ENCODE results near the gene APAF1. TPM values are rescaled to one million over a fixed set of nuclear protein-coding genes. Genes with fewer than 3 reads are reported as not detected.

Gene APAF1
- total RNA-seq, 2 donors from 2014 or later: 3.9 to 5.3 TPM

- no peaks in the 10 kb centered on the region for H3K27me3 ChIP-seq
- DNase-seq (ENCODE audit: low spot score): no peak
- no peak for TF ChIP-seq CTCF (IDR thresholded peaks at IDR 0.05)
- H3K9me3 ChIP-seq: no peaks in the 10 kb centered on the region
- H3K36me3 ChIP-seq: peaks cover 14% of the 10 kb centered on the region
- no peaks in the 10 kb centered on the region for H3K4me1 ChIP-seq
- no peak overlapping the region for H3K27ac ChIP-seq
- H3K4me3 ChIP-seq: no peak overlapping the region
Measured at GRCh38 chr12:98733667-98734350, 88.7 kb downstream of the APAF1 start.

- Histone ChIP-seq H3K4me3 (no peak overlapping the region), H3K36me3 (peaks cover 8% of the 10 kb centered on the region), H3K27ac (no peak overlapping the region), H3K4me1 (no peaks in the 10 kb centered on the region), H3K9me3 (no peaks in the 10 kb centered on the region), H3K27me3 (no peaks in the 10 kb centered on the region)
- TF ChIP-seq CTCF (IDR thresholded peaks at IDR 0.05): no peak
- no peak for DNase-seq (ENCODE audit: low spot score)
Measured at GRCh38 chr12:98735821-98736220, 90.7 kb downstream of the APAF1 start.

GRCh38 chr12:98736352-98737321, 91.5 kb downstream of the APAF1 start:
- Histone ChIP-seq H3K36me3 (peaks cover 8% of the 10 kb centered on the region), H3K4me3 (no peak overlapping the region), H3K27me3 (no peaks in the 10 kb centered on the region), H3K27ac (no peak overlapping the region), H3K4me1 (no peaks in the 10 kb centered on the region), H3K9me3 (no peaks in the 10 kb centered on the region)
- TF ChIP-seq CTCF (IDR thresholded peaks at IDR 0.05): no peak
- no peak for DNase-seq (ENCODE audit: low spot score)

- H3K36me3 ChIP-seq: peaks cover 8% of the 10 kb centered on the region
- no peak overlapping the region for H3K27ac ChIP-seq
- H3K27me3 ChIP-seq: no peaks in the 10 kb centered on the region
- H3K4me1 ChIP-seq: no peaks in the 10 kb centered on the region
- no peak overlapping the region for H3K4me3 ChIP-seq
- H3K9me3 ChIP-seq: no peaks in the 10 kb centered on the region
- DNase-seq (ENCODE audit: low spot score): no peak
- no peak for TF ChIP-seq CTCF (IDR thresholded peaks at IDR 0.05)
Measured at GRCh38 chr12:98737322-98737712, 92.2 kb downstream of the APAF1 start.

GRCh38 chr12:98738002-98738401, 92.9 kb downstream of the APAF1 start:
- no peaks in the 10 kb centered on the region for H3K9me3 ChIP-seq
- TF ChIP-seq CTCF (IDR thresholded peaks at IDR 0.05): no peak
- no peak overlapping the region for H3K27ac ChIP-seq
- H3K27me3 ChIP-seq: no peaks in the 10 kb centered on the region
- H3K4me3 ChIP-seq: no peak overlapping the region
- H3K36me3 ChIP-seq: peaks cover 4% of the 10 kb centered on the region
- DNase-seq (ENCODE audit: low spot score): no peak
- no peaks in the 10 kb centered on the region for H3K4me1 ChIP-seq
